Stimulated activated CD4-positive, alpha-beta T cell treated with anti-CD3 and anti-CD28 coated beads, Interleukin-12 subunit alpha, Interleukin-12 subunit beta, amount 100 ng/mL, for 24 hours (primary cell): ENCODE results near the gene WSCD1.

Source experiments
- DNase-seq, 2 experiments: peaks; one replicate each; pipeline ENCODE4 v3.0.0-alpha.2; 2020; ENCODE audit warnings: low read depth in 2 of 2

WSCD1 gene

DNA sequence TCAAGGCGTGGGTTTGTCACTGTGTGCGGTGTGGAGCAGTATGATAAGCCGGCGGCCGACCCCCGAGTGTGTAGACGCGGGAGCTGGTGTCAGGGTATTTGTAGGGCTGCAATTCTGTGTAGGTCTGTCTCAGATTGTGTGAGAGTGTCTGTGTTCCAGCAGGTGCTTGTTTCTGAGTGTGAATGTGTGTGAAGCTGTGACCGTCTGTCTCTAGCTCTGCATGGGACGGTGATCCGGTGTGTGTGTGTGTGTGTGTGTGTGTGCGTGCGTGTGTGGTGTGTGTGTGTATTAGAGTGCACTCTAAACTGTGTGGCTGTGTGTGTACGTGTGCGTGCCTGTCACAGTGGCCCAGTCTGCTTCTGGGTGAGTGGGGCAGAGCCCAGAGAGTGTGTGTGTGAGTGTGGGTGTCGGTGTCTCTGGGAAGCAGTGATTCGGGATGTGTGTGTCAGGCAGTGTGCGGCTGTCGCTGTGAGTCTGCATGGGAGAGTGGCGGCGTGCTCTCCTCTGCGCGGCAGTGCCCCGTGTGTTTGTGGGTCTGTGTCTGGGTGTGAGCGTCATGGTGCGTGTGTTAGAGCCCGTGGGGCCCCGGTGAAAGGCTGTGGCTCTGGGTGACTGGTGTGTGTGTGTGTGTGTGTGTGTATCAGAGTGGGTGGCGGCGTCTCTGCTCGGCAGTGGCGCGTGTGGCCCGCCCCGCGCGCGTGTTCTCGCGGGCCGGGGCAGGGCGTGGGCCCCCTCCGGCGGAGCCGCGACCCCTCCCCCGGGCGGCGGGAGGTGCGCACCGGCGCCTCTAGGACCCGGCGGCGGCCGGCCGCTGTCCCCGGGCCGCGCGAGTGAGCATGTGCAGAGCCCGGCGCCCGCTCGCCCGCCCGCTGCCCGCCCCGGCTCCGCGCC, at the start of gene WSCD1:
Gene WSCD1, plus strand, starts transcription at position 841 of the 891 bp plus-strand sequence. CDS start 10,280 bp downstream, outside the sequence.
- no peak for DNase-seq

DNA sequence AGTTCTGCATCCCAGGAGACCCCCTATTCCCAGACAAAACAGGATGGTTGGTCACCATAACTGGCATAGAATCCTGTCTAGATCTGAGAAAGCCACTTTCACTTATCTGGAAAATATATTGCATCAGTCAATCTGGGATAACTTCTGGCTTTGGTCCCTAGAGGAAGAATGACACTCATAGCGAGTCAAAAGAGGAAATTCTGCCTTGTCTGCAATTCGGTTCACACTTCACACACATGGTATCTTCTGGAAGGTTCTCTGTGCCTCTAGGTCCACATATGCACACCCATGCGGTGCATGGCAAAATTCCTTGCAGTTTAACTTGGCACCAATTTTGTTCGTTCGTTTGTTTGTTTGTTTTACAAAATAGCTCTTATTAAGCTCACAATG, 49.2 kb upstream of the WSCD1 start:
- DNase-seq = no peak

DNA sequence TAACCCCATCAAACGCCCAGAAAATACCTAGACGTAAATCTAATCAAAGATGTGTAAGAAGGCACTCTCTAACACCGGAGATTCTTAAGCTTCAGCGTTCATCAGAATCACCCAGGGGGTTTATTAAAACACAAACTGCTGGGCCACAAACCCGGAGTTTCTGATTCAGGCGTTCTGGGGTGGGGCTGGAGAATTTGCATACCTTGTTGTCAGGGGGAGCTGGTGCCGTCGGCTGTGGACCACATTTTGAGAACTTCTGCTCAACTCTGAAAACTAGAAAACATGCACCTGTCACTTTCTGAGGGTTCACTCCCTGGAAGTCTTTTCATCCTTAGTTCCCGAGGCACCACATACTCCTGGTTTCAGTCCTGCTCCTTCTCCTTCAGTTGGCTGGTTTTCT, 48.6 kb upstream of the WSCD1 start:
- DNase-seq = no peak

DNA sequence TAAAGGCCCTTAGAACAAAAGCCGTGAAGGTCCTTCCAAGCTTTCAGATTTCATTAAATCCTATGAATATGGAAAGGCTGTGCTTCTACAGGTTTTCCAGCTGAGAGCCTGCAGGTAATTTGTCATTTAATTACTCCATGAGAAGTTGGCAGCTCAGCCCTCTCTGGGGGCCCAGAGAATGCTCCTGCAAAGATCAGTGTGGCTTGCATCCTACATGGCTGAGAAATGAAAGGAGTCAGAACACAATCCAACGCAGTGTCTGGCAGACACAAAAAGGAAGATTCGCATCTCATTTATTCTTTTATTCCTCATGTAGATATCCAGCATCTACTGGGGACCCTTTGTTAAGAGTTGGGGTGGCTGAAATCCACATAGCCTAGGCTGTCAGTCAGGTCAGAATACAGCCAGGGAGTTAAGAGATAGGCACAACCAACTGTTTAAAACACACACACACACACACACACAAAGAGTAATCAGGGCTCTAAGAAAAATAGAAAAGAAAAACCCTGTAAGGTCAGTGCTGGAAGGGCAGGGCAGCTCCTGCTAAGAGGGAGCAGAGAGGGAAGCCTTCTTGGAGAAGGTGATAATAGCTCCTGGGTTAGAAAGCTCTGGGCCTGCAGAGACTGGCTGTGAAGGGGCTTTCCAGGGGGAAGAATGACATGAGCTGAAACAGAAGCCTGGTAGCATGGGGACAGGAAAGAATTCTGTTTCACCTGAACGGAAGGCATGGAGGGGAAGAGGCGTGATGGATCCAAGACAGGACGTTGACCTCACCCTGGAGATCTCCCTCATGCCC, 46.9 kb upstream of the WSCD1 start:
- no peak for DNase-seq

DNA sequence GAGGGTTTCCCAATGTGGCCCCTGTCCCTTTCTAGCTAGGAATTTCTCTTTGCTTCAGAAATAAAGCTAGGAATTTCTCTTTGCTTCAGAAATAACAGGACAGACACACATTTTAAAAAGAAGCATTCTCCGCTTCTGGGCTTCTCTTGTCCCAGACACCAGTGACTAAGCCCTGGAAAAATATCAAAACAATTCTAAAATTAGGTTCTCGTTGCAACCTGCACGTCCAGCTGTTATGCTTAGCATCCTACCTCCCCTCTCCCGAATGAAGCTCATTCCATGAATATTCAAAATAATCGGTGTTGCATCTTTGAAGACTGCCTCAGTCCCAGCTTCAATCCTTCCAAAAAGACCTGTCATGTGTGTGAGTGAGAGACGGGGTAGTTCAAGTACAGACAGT, 45.6 kb upstream of the WSCD1 start:
- DNase-seq = no peak

DNA sequence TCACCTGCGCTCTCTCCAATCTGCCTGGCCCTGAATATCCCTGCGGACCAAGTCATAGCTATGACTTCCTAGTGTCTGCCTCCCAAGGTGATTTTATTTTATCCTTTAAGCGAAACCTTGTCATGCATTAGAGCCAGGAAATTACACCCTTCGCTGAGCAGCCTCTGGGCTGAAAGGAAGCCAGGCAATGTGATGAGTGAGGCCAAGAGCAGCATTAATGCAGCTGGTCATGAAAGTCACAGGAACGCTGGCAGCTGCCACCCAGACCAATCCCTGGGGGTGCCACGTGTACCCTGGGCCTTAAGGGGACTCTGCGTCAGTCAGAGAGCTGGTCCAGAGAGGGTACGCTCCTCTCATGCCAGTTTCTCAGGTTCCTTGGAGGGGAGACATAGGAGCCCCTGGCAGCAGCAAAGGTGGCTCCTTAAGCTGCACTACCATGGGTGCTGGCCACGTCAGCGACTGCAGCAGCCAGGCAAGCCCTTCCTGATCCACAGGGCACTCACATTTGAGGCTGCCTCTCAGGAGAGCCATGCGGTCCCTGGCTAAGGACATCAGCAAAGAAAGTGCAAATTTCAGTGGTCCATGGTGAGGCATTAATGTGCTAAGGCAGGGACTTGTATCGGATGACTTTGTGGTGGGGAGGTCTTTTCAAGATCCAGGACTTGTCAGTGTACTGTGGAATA, 42.7 kb upstream of the WSCD1 start:
- no peak for DNase-seq

DNA sequence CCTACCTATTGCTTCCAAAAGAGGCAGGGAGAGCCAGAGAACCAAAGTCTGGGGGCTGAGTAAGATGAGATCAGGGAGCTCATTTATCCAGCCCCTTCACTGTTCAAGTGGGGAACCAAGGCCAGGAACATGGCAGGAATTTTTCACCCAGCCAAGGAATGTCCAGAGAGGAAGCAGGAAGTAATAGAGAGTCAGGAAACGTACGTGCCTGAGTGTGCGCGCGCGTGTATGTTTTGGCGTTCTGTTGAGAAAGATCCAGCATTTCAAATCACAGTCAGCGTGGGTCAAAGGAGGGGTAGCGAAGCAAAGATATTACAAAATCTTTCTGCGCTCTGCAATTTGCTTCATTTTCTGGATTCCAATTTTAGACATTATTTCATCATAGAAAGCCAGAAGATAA, 41.9 kb upstream of the WSCD1 start:
- no peak for DNase-seq

DNA sequence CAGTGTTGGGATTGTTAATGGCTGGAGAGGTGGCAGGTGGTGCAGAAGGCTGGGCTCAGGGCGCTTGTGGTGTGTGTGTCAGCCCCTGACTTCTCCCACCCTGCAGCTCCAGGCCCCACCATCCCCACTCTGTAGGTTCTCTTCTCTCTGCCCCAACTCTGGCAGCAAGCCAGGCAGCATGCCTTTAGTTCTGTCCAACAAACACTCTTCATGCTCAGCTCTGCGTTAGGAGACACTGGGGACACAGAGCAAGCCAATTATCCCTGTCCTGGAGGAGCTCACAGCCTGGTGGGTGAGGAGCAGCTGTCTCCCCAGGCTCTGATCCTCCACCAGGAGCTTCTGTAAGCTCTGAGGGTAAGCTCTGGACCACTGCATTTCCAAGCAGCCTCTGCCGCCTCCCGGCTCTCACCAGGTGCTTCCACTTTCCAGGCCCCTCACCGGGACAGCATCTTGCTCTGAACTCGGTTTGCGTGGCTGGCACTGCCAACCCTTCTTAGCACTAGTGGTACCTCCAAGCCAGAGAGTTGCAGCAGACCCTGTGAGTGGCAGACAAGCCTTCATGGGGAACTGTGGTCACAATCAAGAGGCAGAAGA, 34.3 kb upstream of the WSCD1 start:
- no peak for DNase-seq

DNA sequence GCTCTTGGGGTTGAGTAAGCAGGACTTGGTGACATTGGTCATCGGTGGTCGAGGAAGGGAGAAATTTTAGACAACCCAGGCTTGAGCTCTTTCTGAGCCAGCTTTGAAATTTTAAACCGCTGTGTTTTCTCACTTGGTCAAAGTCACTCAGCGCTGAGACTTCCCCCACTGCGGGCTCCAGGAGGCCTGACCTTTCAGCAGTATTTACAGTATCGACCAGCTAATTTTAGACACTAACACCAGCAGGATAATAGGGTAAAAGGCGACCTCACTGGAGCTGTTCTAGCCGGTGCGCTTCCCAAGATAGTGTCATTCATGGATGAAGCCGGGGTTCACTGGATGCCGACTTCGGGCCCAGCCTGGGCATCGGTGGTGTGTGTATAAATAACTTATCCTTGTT, 29.7 kb upstream of the WSCD1 start:
- DNase-seq = no peak

DNA sequence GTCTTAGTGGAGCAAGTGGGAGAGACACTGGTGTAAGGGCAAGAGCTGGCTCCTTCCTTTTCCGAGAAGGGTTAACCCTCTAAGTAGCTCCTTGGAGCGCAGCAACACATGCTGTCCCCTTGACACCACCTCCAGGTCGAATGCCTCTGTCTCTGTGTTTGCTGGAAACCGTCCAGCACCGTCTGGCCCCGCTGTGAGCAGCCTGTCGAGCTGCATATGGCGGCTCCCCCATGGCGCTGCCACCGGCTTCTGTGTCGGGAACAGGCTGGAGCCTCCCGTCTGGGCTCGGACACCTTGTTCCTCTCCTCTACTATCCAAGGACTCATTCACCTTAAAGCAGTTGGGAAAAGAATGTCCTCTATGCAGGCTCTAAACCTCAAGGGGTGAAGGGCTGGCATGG, 28.9 kb upstream of the WSCD1 start:
- DNase-seq = no peak

DNA sequence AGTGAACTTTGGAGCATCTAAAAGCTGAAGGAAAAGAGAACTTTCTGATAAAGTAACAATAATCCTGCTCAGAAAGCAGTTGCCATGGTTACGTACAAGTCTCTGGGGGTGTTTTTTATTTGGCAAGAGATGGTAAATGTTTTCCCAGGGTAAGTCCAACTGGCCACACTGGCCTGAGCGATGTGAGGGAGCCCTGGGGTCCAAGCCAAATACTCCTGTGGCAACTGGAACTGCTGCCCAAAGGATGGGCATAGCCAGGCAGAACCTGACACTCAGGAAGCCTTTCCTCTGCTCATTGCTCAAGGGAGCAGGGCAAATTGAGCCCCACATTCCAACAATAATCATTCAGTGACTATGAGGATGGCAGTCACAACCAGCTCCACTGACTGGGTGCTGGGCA, 26.8 kb upstream of the WSCD1 start:
- no peak for DNase-seq

DNA sequence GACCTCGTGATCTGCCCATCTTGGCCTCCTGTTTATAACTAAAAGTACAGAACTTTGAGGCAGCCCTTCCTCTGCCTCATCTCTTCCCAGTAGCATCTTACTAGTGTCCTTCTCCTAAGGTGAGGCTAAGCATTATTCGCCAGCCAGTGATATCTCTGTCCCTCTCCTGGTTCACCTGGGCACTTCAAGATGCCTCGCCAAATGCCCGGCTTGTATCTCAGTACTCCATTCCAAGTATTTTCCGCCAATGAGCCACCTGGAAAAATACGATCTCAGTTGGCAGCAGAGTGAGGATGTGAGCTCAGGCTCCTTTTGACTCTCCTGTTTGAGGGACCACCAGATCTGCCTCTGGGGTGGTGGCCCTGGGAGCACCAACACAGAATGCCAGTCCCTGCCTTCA, 25.9 kb upstream of the WSCD1 start:
- no peak for DNase-seq

DNA sequence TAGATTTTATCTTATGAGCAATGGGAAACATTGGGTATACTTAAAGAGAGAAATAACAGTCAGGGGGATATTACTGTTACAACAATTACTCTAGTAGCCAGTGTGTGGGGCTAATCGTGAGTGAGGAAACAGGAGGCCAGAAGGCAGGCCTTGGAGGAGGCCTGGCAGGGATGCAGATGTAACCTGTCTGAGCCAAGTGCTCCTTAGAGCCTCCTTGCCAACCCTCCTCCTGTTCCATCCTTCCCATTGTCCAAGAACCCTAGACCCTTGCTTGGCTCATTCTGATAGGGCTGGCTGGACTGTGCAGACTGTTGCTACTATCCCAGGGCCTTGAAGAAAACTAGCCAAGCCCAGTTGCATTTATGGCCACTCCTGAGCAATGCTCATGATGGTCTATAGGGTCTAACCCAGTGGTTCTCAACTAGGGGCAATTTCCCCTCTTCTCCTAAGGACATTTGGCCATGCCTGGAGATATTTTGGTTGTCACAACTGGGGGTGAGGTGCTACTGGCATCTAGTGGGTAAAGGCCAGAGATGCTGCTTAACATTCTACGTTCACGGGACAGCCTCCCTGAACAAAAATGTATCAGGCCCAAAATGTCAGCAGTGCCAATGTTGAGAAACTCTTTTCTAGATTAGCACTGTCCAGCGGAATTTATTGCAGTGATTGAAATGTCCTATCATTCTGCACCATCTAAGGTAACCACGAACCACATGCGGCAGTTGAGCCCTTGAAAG, 24.4 kb upstream of the WSCD1 start:
- DNase-seq = no peak

DNA sequence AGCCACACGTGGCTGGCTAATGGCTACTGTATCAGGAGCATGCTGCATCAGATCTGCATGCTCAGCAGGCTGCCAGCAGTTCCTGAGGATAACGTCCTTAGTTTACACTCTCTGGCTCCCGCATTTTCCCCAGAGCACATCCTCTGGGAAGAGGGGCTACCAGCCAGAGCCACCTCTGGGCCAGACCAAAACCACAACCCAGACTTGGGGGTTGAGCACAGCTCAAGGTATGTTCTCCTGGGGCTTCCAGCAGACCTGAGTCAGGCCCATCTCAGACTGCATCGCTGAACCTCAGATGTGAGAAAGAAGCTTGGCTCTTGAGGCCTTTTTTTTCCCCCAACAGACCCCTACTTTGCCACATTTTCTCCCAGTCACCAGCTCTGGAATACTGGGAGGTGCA, 23.7 kb upstream of the WSCD1 start:
- DNase-seq = no peak

DNA sequence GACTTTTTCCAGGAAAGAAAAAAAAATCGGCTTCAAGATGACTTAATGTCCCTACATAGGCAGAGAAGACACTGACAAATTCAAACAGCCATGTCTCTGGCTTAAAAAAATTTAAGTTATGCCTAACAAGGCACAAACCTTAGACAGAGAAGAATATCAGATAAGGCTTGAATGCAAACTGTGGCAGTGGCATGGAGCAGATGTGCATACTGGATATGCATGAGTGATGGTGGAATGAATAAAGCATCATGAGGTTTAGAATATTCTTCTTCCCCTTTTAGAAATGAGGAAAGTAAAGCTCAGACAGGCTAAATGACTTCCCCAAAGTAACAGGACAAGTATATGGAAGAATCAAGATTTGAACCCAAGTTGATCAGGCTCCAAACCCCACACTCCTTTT, 23.2 kb upstream of the WSCD1 start:
- no peak for DNase-seq

DNA sequence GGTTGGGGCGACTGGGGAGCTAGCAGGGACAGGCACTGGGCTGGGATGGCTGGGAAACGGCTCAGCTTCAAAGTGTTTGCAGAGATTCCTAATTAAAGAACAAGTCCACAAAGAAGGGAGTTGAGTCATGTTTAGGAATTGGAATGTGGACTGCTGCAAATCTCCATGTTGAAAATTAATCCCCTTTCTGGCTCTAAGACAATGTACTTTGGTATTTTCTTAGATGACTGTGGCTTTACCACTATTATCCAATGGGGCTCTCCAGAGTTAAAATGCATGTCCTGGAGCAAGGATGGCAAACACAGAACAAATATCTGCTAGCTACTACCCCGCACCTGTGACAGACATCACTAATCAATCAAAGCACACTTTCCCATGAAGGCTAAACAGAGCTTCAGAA, 22.2 kb upstream of the WSCD1 start:
- no peak for DNase-seq

DNA sequence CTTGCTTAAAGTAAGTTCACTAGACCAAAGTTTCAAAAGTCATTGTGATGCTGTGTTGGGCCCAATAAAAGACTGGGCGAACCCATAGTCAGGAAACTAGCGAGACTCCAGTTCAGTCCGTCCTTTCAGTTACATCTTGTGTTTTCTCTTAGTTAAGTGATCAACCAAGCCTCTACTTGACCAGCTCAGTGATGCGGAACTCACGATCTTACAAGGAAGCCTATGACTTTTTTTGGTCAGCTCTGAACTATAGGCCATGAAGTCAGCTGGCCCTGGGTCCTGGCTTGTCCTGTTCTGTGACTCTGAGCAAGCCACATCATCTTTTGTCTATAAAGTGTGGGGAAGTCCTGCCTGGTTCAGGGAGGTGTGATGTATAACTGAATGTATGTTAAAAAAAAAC, 21.7 kb upstream of the WSCD1 start:
- no peak for DNase-seq

DNA sequence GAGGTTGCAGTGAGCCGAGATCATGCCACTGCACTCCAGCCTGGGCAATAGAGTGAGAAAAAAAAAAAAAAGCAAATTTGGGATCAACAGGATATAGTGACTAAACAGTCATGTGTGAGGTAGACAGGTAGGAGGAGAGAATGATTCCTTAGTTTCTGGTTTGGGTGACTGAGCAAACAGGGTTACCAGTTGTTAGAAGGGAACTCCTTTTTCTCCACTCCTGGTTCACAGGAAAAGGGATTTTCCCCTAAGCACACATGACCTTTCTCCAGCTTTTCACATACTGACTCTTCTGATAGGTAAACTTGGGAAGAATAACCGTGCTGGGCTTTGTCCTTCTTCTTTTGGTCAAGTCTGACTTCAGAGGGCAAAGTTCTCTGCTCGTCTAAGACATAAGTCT, 17.3 kb upstream of the WSCD1 start:
- no peak for DNase-seq

DNA sequence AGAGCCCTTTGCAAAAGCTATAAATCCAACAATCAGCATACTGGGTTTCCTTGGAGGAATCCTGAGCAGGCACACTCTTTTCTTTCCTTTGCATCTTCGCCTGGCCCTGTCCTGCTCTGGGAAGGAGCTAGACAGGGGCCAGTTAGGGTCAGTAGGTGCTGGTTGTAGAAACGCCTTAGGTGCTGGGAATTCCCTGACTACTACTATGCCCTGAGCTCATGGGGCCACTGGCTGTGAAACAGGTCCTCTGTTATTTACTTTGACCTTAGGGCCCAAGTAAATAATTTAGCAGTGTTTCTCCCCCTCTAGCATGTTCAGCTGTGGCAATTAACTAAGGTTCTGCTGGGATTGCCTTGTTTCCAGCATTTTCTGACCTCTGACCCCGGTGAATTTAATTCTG, 15.8 kb upstream of the WSCD1 start:
- DNase-seq = no peak

DNA sequence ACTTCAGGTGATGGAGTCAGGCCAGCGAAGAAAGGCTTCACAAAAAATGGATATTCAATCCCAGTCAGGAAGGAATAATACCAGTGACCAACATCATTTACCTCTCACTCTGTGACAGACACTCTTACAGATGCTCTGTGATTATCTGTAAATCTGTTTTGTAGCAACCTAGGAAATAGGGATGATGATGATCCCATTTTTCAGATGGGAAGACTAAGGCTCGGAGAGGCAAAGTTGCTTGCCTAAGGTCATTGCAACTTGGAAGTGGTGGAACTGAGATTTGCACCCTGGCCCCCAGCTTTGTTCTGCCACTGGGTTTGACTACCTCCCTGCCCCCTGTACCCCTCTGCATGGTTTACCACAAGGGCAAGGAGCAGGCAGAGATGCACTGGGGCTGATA, 14.1 kb upstream of the WSCD1 start:
- DNase-seq = no peak

DNA sequence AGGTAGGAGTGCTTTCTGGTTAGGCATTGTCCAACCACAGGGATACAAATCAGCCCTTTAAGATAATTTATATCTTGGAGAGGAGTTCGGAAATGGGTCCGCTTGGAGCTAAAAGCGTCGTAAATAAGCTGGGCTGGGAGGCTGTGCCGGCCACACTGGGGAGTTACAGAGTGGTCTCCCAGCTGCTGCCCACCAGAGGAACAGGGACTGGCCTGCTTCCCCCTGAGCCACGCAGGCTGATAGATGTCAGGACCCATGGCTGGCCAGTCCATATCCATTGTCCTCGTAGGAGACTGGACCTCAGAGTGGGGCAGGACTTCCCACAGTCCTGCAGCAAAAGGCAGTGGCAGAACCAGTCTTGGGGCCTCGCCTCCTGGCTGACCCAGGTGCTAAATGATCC, 12.6 kb upstream of the WSCD1 start:
- no peak for DNase-seq

DNA sequence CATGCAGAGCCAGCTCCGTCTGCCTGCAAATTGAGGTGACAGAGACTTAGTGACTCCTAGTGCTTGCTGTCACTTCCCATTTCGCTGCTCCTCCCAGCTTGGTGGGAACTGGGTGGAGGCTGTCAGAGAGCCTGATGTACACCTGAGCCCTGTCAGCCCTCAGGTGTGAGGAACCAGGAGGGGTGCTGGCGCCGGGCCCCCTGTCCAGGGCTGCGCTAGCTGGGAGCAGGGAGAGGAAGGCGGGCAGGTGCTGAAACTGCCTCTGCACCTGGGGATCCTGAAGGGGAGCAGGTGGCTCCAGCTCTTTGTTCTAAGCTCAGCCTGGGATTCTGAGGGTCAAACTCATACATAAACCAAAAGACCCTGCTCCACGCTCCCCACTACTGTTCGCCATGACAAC, 10.8 kb upstream of the WSCD1 start:
- DNase-seq = no peak
